MM.1S (cell line): ENCODE results near the gene SEL1L3.

Experiments used
- CTCF ChIP-seq: fragments of 300-600 bp; sonication (generic); IDR thresholded peaks from 2 replicates; pipeline ENCODE4 v1.5.1; 2016; ENCODE audit warnings: antibody characterized with exemption, low read length, mixed read lengths
- EZH2 ChIP-seq: fragments of 300-600 bp; sonication (generic); optimal IDR thresholded peaks from 2 replicates; pipeline ENCODE3; 2017; ENCODE audit warnings: low read depth, mild to moderate bottlenecking, antibody characterized with exemption, low read length, mixed read lengths

- TF ChIP-seq CTCF (no peak), EZH2 (no peak)
These were observed 10.9 kb upstream of the SEL1L3 start for GRCh38 chr4:25873632-25874129.
